ES-I3 (cell line): ENCODE data around the gene SYNDIG1.
"Not testable (repeated sequence)": the region's sequence is repeated elsewhere in the genome, so short reads cannot be mapped to it uniquely, and the experiment has no call there.

ENCODE experiments used
- H3K36me3 ChIP-seq: 2 replicates; pipeline ENCODE4 v1.6.1; 2013; ENCODE audit warnings: mild to moderate bottlenecking, low read length, control low read depth, moderate library complexity; ENCODE audit not compliant: insufficient read depth
- H3K4me1 ChIP-seq: 2 replicates; pipeline ENCODE4 v1.6.1; 2013; ENCODE audit warnings: mild to moderate bottlenecking, control low read depth, low read length; ENCODE audit not compliant: insufficient read depth
- H3K9ac ChIP-seq: 2 replicates; pipeline ENCODE4 v1.6.1; 2013; ENCODE audit warnings: low read depth, mild to moderate bottlenecking, low read length, moderate library complexity
- H3K9me3 ChIP-seq: 2 replicates; pipeline ENCODE4 v1.6.1; 2013; ENCODE audit warnings: mild to moderate bottlenecking, low read length, moderate library complexity; ENCODE audit not compliant: control insufficient read depth, insufficient read depth

Gene SYNDIG1

GRCh38 chr20:24499472-24499871, 30.0 kb downstream of the SYNDIG1 start:
- no peak overlapping the region for H3K9ac ChIP-seq
- H3K4me1 ChIP-seq = no peaks in the 10 kb centered on the region; the same call in 1 of the 2 replicates
- H3K9me3 ChIP-seq = no peaks in the 10 kb centered on the region
- H3K36me3 ChIP-seq = no peaks in the 10 kb centered on the region

GRCh38 chr20:24501764-24502556, 32.5 kb downstream of the SYNDIG1 start:
- H3K36me3 ChIP-seq = no peaks in the 10 kb centered on the region
- no peak overlapping the region for H3K9ac ChIP-seq
- no peaks in the 10 kb centered on the region; the same call in 1 of the 2 replicates for H3K4me1 ChIP-seq
- H3K9me3 ChIP-seq = no peaks in the 10 kb centered on the region

GRCh38 chr20:24502661-24503060, 33.2 kb downstream of the SYNDIG1 start:
- H3K9ac ChIP-seq = no peak overlapping the region
- H3K36me3 ChIP-seq = no peaks in the 10 kb centered on the region
- no peaks in the 10 kb centered on the region for H3K9me3 ChIP-seq
- H3K4me1 ChIP-seq = no peaks in the 10 kb centered on the region; the same call in 1 of the 2 replicates

GRCh38 chr20:24503352-24503931, 34.0 kb downstream of the SYNDIG1 start:
- H3K36me3 ChIP-seq = no peaks in the 10 kb centered on the region
- no peaks in the 10 kb centered on the region for H3K9me3 ChIP-seq
- no peak overlapping the region for H3K9ac ChIP-seq
- no peaks in the 10 kb centered on the region; the same call in 1 of the 2 replicates for H3K4me1 ChIP-seq

DNA sequence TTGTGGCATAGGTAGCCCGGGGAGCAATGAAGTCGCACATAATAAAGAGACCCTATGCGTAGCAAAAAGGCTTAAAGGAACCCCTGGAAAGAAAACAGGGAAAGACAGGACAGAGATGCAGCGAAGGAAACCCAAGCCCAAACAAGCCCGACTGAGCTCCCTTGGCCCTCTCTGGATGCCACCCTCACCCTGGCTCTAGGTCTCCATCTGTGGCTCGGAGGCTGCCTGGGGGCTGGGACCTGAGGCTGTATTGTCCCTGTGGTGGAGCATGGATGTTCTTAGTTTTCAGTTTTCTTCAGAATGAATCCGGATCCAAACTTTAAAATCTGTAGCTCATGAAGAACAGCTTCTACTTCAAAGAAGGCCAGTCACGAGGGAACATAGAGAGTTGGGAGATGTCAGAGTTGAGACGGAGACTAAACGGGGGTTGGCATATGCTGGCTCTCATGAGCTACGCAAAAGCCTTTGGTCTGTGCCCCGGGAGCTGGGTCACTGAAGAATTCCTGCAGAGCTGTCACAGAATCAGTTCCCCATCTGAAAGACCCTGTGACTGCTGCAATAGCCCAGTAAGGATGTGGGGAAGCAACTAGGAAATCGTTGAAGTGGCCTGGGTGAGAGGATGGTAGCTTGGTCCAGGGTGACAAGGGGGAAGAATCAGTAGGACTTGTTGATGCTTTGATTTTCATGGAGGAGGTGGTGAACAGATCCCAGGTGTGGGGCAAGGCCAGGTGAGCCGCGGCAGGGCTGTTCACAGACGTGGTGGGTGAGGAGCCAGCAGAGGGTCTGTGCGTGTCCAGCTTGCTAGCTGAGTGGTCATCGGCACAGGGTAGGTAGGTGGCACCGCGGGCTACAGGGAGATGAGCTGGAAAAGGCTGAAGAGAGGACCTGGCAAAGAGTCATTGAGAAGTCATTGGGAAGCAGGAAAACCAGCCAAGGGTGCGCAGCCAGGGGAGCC, 35.2 kb downstream of the SYNDIG1 start:
- no peaks in the 10 kb centered on the region for H3K36me3 ChIP-seq
- H3K9me3 ChIP-seq = no peaks in the 10 kb centered on the region
- no peaks in the 10 kb centered on the region; the same call in 1 of the 2 replicates for H3K4me1 ChIP-seq
- no peak overlapping the region for H3K9ac ChIP-seq

DNA sequence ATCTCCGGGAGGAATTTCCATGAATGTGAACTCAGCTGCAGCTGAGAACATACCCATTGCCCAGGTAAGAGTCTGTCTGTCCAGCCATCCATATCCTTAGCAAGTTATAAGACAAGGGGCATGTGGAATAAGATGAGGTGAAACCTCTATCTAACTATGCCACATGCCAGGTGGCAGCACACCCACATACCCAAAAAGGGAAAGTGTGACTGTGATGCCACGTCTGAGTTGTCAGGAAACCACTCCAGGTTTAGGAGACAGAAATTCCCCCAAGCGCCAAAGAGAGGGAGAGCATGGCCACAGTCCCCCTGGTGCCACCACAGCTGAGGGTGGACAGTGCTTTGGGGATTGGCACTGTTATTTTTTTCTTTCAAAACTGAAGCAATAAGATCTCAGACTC, 36.7 kb downstream of the SYNDIG1 start:
- Histone ChIP-seq H3K9me3 (no peaks in the 10 kb centered on the region), H3K36me3 (no peaks in the 10 kb centered on the region), H3K4me1 (no peaks in the 10 kb centered on the region; the same call in 1 of the 2 replicates), H3K9ac (no peak overlapping the region)

DNA sequence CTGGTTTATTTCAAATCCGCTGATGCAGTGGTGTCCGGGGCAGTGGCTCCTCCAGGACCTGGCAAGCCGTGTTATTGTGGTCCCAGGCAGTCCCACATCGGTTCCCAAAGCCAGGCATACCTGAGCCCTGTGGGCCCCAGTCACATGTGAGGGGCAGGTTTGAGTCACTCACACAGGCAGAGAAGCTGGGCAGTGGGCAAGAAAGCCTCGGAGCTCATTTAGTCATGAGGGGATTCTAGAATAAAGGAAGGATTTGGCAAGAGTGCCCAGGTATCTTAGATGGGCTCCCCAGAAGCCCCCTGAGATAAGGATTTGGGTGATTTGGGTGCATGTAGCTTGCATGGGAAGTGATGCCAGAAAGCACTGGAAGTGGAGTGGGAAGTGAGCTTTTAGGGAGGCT, 37.3 kb downstream of the SYNDIG1 start:
- Histone ChIP-seq H3K36me3 (no peaks in the 10 kb centered on the region), H3K9ac (no peak overlapping the region), H3K9me3 (no peaks in the 10 kb centered on the region), H3K4me1 (no peaks in the 10 kb centered on the region; the same call in 1 of the 2 replicates)

GRCh38 chr20:24507182-24507853, 37.9 kb downstream of the SYNDIG1 start:
- no peak overlapping the region for H3K9ac ChIP-seq

GRCh38 chr20:24512441-24512840, 43.0 kb downstream of the SYNDIG1 start:
- H3K9ac ChIP-seq, H3K9me3 ChIP-seq, H3K4me1 ChIP-seq, H3K36me3 ChIP-seq: not testable (repeated sequence)

More at GRCh38 chr20:24507182-24507853, 37.9 kb downstream of the SYNDIG1 start:
- Histone ChIP-seq H3K9me3 (no peaks in the 10 kb centered on the region), H3K36me3 (no peaks in the 10 kb centered on the region), H3K4me1 (no peaks in the 10 kb centered on the region; the same call in 1 of the 2 replicates)

GRCh38 chr20:24518515-24518914, 49.1 kb downstream of the SYNDIG1 start:
- Histone ChIP-seq H3K9ac (no peak overlapping the region), H3K36me3 (no peaks in the 10 kb centered on the region), H3K4me1 (no peaks in the 10 kb centered on the region), H3K9me3 (no peaks in the 10 kb centered on the region)

GRCh38 chr20:24519476-24519875, 50.0 kb downstream of the SYNDIG1 start:
- H3K4me1 ChIP-seq = no peaks in the 10 kb centered on the region
- no peaks in the 10 kb centered on the region for H3K9me3 ChIP-seq
- H3K36me3 ChIP-seq = no peaks in the 10 kb centered on the region
- H3K9ac ChIP-seq = no peak overlapping the region

- Histone ChIP-seq H3K36me3 (no peaks in the 10 kb centered on the region), H3K9me3 (no peaks in the 10 kb centered on the region), H3K4me1 (no peaks in the 10 kb centered on the region), H3K9ac (no peak overlapping the region)
Observed at GRCh38 chr20:24521032-24521431, 51.6 kb downstream of the SYNDIG1 start.

DNA sequence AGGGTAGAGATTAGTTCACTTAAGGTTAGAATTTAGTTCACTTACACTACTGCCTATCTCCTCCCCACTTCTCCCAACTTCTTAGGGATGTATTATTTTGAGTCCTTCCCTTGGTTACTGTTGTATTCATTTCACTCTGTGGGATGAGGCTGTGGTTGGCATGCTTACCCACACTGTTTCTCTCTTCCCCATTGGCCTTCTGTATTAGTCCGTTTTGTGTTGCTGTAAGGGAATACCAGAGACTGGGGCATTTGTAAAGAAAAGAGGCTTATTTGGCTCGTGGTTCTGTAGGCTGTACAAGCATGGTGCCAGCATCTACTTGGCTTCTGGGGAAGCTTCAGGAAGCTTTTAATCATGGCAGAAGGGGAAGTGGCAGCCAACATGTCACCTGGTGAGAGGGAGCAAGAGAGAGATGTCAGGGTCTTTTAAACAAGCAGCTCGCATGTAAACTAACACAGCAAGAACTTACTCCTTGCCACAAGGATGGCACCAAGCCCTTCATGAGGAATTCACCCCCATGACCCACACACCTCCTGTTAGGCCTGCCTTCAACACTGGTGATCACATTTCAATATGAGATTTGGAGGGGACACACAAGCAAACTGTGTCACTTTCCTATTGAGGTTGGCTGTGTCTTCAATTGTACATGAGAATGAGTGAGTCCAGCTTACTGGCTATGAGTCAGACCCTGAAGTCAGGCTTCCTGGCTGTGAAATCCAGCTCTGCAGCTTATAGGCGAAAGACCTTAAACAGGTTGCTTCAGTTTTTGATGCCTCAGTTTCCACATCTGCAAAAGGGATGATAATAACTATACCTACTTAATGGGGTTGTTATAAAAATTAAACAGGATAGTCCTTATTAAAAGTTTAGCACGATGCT, 53.3 kb downstream of the SYNDIG1 start:
- no peaks in the 10 kb centered on the region for H3K36me3 ChIP-seq
- H3K4me1 ChIP-seq = no peaks in the 10 kb centered on the region
- H3K9me3 ChIP-seq = no peaks in the 10 kb centered on the region
- no peak overlapping the region for H3K9ac ChIP-seq
